LNCaP clone FGC (cell line): ENCODE measurements around the gene RPL22.
A peak's percentile ranks its signal among the peaks of the same experiment; 100 is the strongest.

Experiments
- DNase-seq: peaks from one replicate; pipeline ENCODE4 v3.0.0-alpha.2; 2011; ENCODE audit warnings: low read depth
- H3K4me3 ChIP-seq: 2 replicates; pipeline ENCODE4 v1.5.1; 2011; ENCODE audit warnings: mild to moderate bottlenecking, low read depth, low read length, control low read depth
- TF ChIP-seq, protein P1 (sequence below): IDR thresholded peaks from 2 replicates; pipeline ENCODE4 v1.5.1; 2012; ENCODE audit warnings: mild to moderate bottlenecking; ENCODE audit not compliant: control insufficient read depth, insufficient read depth; ENCODE audit errors: extremely low read depth

Gene RPL22

GRCh38 chr1:6239213-6239752 lies 39.9 kb upstream of the RPL22 start:
- DNase-seq, result no peak
- TF ChIP-seq, protein P1, sequence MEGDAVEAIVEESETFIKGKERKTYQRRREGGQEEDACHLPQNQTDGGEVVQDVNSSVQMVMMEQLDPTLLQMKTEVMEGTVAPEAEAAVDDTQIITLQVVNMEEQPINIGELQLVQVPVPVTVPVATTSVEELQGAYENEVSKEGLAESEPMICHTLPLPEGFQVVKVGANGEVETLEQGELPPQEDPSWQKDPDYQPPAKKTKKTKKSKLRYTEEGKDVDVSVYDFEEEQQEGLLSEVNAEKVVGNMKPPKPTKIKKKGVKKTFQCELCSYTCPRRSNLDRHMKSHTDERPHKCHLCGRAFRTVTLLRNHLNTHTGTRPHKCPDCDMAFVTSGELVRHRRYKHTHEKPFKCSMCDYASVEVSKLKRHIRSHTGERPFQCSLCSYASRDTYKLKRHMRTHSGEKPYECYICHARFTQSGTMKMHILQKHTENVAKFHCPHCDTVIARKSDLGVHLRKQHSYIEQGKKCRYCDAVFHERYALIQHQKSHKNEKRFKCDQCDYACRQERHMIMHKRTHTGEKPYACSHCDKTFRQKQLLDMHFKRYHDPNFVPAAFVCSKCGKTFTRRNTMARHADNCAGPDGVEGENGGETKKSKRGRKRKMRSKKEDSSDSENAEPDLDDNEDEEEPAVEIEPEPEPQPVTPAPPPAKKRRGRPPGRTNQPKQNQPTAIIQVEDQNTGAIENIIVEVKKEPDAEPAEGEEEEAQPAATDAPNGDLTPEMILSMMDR, result no peak
- no peak overlapping the region for H3K4me3 ChIP-seq

DNA sequence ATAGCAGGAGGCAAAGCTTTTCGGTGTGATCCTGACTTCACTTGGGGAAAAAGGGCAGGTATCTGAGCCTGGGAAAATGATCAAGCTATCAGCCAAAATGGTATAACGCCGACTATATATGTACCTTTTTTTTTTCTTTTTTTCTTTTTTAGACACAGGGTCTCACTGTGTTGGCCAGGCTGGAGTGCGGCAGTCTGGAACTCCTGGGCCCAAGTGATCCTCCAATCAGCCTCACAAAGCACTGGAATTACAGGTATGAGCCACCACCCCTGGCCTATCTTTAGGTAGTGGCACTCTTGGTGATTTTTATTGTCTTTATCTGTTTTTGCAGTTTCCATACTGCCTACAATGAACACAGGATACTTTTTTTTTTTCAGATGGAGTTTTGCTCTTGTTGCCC lies 37.7 kb upstream of the RPL22 start:
- no peak overlapping the region for H3K4me3 ChIP-seq
- no peak for DNase-seq
- TF ChIP-seq, protein P1, result no peak

- peak; percentile 6 for DNase-seq
- TF ChIP-seq, protein P1, result no peak
- peak overlapping the region; percentile 85 for H3K4me3 ChIP-seq
Observed at GRCh38 chr1:6235296-6235677, 35.9 kb upstream of the RPL22 start.

GRCh38 chr1:6234502-6235295 lies 35.3 kb upstream of the RPL22 start:
- H3K4me3 ChIP-seq, result peak overlapping the region; percentile 85
- TF ChIP-seq, protein P1, result no peak
- no peak for DNase-seq

- TF ChIP-seq, protein P1, result no peak
- DNase-seq, result no peak
Observed at GRCh38 chr1:6233376-6233775, 34.0 kb upstream of the RPL22 start.

GRCh38 chr1:6225651-6226050 lies 26.3 kb upstream of the RPL22 start:
- H3K4me3 ChIP-seq, result no peak overlapping the region
- TF ChIP-seq, protein P1, result no peak
- no peak for DNase-seq

More at GRCh38 chr1:6233376-6233775, 34.0 kb upstream of the RPL22 start:
- no peak overlapping the region for H3K4me3 ChIP-seq
